ENCODE results near the gene GRK5.

DNA sequence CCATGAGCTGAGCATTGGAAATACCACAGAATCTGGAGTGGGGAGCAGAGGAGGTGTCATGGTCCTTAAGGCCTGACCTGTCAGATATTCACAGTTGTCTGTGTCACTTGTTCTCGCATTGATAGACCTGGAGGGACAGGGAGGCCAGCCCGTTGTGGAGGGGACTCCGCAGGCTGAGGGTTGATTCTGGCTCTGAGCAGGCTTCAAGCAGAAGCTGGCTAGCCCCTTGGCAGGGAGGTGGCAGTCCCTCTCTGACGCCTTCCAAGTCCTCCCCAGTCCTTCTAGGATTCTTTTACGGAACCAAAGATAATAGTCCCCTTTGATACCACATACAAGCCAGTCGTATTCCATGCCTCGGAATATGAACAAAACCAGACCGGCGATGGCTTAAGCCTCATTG, 65.4 kb downstream of the GRK5 start:
- TF ChIP-seq, protein P1, sequence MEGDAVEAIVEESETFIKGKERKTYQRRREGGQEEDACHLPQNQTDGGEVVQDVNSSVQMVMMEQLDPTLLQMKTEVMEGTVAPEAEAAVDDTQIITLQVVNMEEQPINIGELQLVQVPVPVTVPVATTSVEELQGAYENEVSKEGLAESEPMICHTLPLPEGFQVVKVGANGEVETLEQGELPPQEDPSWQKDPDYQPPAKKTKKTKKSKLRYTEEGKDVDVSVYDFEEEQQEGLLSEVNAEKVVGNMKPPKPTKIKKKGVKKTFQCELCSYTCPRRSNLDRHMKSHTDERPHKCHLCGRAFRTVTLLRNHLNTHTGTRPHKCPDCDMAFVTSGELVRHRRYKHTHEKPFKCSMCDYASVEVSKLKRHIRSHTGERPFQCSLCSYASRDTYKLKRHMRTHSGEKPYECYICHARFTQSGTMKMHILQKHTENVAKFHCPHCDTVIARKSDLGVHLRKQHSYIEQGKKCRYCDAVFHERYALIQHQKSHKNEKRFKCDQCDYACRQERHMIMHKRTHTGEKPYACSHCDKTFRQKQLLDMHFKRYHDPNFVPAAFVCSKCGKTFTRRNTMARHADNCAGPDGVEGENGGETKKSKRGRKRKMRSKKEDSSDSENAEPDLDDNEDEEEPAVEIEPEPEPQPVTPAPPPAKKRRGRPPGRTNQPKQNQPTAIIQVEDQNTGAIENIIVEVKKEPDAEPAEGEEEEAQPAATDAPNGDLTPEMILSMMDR (IDR thresholded peaks at IDR 0.05; ENCODE audit: insufficient read depth, low read length, poor library complexity, severe bottlenecking): no peak
- no peak for TF ChIP-seq EZH2phosphoT487 (conservative IDR thresholded peaks at IDR 0.05; ENCODE audit: low read length)
